HG02938 (cell line): ENCODE measurements around the gene EHD3.
A peak's percentile ranks its signal among the peaks of the same experiment; 100 is the strongest.

Experiments
- ATAC-seq: cut with Tn5 transposase; IDR thresholded peaks from one replicate; pipeline ENCODE4 v1.9.1; 2021; ENCODE audit warnings: mild to moderate bottlenecking, moderate library complexity; ENCODE audit not compliant: unreplicated experiment

EHD3 gene

DNA sequence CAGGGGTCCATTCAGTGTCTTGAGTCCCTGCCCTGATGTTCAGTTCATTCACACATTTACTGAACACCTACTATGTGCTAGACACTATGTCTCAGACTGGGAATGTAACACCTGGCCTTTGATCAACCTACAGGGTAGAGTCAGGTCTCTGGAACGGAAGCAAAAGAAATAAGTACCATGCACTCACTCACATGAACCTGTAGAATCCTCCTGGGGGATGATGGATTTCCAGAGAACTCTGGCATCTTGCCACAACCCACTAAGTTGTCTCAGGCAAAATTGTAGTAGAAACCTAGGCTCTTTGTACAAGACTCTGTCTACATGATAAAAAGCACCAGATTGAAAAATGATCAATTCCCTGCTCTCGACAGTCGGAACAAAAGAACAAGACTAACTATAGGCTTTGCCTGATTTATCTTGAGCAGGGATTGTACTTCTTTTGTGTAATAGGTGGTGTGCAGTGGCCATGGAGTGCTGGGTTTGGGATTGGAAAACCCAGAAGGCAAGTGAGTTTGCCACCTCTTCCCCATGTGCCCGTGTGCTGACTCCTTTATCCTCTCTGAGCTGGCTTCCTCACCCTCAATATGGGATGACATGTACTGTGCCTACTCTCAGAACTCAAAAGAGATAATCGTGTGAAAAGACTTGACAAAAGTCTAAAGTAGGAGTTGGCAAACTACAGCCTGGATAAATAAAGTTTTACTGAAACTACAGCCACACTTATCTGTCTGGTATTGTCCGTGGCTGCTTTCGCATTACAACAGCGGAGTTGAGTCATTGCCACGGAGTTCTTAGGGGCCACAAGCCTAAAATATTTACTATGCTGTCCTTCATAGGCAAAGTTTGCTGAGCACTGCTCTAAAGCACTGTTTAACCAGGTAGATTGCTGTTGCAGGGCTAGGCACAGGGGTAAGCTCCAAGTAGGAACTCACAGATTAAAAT lies 21.0 kb upstream of the EHD3 start:
- ATAC-seq: no peak

DNA sequence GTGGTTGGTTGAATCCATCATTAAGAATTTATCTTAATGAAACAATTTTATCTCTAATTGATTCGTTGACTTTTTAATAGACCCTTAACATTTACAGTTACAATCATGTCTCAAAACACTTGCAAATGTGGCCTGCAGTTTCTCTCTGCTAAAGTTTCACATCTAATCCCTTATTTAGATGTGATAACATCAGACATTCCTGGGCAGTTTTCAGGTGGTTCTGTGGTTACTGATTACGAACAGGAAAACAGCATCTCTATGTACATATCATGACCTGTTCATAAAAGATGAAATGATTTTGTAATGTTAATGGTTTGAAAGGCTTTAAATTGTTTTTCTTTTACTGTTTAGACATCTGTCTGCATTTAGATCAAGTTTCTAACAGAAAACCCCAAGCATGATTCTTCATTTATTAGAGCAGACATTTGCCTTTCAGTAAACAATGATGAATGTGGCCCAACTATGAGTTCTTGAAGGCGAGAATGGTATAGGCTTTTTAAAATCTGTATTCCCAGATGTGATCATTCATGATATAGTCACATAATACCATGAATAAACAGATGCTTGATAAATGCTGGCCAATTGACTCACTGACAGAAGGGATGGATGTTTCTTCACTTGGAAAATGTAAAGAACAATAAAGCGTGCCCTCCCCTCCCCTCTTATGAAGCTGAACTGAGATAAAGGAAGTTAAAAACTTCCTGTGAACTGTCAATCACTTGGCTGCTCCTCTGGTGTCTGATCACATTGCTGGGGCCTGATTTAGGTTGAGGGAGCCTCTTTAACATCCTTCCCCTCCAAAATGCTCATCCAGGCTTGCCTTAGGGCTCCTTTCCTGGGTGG lies 20.1 kb upstream of the EHD3 start:
- ATAC-seq: no peak

DNA sequence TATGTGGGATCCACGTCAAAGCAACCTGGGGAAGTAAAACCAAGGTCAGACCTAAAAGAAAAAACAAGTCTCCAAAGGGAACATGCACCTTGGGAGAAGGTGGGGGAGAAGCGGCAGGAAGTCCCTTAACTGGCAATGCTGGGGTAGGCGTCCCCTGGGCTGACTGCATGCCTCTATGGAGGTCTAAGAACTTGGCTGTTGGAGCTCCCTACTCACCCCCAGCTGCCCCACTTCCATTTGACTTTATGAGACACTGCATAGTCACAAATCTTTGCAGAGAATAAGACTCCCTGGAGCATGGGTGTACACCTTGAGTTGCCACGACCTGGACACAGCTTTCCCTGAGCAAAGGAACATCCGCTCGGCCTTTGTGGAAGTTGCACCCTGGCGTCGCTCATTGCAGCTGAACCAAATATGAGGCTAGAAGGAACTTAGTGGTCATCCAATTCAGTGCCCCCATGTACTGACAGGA lies 19.5 kb upstream of the EHD3 start:
- no peak for ATAC-seq

GRCh38 chr2:31216734-31217133 lies 17.2 kb upstream of the EHD3 start:
- ATAC-seq: peak; percentile 44

DNA sequence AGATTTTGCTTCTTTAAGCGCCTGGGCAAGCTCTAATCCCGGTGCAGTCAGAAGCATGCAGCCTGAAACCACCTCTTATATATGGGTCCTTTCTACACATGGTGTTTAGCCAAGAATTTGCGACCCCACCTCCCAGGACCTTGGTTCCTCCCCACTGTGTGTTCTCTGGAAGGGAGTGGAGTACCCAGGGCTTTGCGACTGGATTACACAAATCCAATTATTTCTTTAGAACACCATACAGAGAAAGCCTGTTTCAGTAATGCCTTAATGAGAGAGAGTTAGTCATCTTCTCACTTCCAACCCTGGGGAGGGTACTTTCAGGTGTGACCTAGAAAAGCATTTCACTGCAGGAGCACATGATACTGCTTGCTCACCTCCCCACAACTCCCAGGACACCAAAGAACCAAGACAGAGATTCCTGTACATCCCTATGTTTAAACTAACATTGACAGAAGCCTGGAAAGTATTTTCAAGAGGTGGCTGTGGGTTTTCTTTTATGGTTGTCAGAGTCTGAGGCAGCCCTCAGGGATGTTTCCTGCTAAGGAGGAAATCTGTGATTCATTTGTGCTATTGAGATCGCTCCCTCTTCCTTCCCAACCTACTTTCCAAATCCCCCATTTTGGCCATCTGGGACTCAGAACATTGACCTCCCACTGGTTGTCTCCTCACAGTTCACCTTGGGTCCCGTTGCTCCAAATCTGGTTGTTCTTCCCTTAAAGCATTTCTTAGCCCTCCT lies 16.3 kb upstream of the EHD3 start, which contains the start of gene CAPN14:
TSS of gene CAPN14 (minus strand) at position 51 of the 736 bp plus-strand sequence. CDS start 12,068 bp downstream, outside the sequence.
- ATAC-seq: no peak

DNA sequence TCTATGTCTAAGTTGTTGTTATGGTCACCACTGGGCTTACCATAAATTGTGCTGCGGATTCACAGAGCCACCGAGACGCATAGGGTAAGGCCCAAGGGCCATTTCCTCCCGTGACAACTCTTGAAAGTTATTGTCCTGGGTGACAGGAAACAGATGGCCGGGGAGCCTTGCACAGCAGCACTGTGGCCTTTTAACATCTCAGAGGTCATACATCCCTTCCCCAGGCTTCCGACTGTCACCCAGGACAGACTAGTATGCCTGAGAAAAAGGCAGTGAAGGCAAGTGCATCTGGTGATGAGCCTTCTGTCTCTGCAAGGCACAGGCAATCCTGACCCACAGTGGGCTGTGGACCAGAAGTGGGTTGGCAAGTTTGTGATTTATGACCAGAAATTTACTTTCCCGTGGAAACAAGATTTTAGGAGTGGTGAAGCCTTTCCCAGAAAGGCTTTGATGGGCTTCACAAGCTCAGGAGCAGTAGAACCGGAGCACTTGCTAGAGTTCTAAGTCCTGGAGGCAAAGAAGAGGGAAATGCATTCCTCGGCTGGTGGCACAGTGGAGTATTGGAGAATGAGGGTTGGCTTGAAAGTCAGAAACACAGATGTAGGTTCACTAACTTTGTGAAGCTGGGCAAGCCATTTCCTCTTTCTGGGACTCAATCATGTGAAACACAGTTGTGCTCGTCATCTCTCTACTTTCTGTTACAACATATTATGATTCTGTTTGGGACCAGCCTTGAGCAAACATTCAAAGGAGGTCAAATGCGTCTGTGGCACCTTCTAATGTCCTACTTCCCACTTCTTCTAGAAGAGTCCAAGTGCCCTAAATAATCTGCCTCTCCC lies 14.6 kb upstream of the EHD3 start:
- peak; percentile 77 for ATAC-seq

DNA sequence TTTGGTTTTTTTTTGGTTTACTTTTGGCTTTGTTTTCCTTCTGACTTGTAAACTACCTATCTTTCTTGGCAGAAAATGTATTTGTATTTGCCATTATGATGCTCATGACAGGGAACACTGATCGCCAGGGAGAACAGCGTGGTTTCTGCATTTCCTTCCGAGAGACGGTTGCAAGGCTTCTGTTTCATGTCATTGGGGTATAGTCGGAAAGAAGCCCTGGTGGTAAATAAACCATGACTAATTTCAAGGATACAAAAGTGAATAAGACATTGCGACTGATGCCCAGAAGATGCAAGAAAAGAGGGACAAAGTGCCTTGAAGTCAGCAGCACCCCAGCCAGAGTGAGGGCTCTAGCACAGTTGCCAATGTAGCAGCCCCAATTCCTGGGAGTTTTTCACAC lies 12.4 kb upstream of the EHD3 start:
- no peak for ATAC-seq

DNA sequence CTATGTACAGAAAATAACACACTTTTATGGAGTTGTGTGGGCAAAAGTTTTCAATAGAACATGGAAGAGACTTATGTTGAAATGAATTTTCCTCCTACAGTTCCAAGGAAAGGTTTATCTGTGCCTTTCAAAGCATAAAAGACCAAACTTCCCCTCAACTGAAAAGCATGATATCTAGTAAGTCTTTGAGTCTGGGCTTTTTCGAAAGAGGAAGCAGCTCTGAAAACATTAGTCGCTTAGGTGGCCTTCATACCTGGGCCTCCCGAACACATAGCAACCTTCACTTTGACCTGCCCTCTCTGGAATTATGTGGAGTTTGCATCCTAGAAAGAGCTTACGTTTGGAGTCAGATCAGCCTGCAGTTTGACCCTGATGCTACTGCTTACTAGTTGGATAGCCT lies 11.9 kb upstream of the EHD3 start:
- no peak for ATAC-seq

GRCh38 chr2:31223026-31223425 lies 10.9 kb upstream of the EHD3 start:
- no peak for ATAC-seq

- no peak for ATAC-seq
Measured at GRCh38 chr2:31223749-31224148, 10.2 kb upstream of the EHD3 start.

- ATAC-seq: no peak
Measured at GRCh38 chr2:31226266-31226665, 7.7 kb upstream of the EHD3 start.

GRCh38 chr2:31227110-31227509 lies 6.8 kb upstream of the EHD3 start:
- no peak for ATAC-seq

GRCh38 chr2:31227711-31228125 lies 6.2 kb upstream of the EHD3 start:
- no peak for ATAC-seq

DNA sequence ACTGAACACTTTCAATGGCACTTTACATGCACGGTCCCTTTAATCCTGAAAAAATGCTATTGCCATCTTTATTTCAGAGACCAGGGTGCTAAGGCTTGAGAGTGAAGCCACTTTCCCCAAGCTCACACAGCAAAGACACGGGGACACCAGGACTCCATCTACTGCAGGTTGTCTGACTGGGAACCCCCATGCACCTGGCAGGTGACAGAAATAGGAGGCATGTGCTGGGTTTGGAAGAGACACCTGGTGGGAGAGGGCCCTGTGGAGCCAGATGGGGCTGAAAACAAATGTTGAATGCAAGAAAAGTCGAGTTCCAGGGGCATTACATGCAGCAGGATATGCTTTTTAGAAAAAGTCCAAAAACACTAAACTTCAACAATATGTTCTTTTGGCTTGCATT lies 5.2 kb upstream of the EHD3 start:
- ATAC-seq: no peak

DNA sequence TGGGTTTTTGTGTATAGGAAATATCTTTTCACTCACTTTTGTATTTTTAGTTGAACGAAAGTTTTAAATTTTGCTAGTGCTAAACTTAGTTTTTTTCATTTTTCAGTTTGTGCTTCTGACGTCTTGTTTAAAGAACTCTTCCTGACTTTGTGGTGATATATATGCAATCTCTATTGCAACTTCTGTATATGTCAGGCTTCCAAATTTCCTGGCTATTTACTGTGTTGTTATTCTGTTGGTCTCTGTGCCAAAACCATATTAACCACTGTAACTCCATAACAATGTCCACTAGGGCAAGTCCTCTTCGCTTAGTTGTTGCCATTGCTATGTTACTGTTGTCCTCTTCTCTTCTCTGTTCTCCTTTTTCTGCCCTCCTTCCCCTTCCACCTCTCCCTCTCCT lies 3.2 kb upstream of the EHD3 start:
- ATAC-seq: no peak

- ATAC-seq: no peak
Measured at GRCh38 chr2:31231571-31232302, 2.2 kb upstream of the EHD3 start.

GRCh38 chr2:31232586-31232985 lies 1.4 kb upstream of the EHD3 start:
- ATAC-seq: no peak

- ATAC-seq: no peak
Measured at GRCh38 chr2:31233231-31233630, 721 bp upstream of the EHD3 start.
